Testis (tissue), 2 donors: ENCODE results near the gene KIAA1755.
"Not testable (repeated sequence)": the region's sequence is repeated elsewhere in the genome, so short reads cannot be mapped to it uniquely, and the experiment has no call there.

Experiments used
- POLR2A ChIP-seq: fragments of 450-650 bp; IDR thresholded peaks from one replicate; pipeline ENCODE4 v1.6.1; 2017; ENCODE audit warnings: antibody characterized with exemption, mild to moderate bottlenecking, moderate library complexity
- TF ChIP-seq, protein P1 (sequence below), 3 experiments: fragments of 450-650 bp in 2 of 3; fragments of 200-600 bp in 1 of 3; sonication (generic) in 1 of 3; IDR thresholded peaks; one replicate each; pipeline ENCODE4 v1.5.1; 2016 to 2019; ENCODE audit warnings: antibody characterized with exemption in 3 of 3, mild to moderate bottlenecking in 2 of 3, moderate library complexity in 1 of 3

GRCh38 chr20:38281176-38281915 lies 20.8 kb upstream of the KIAA1755 start:
- TF ChIP-seq, protein P1, sequence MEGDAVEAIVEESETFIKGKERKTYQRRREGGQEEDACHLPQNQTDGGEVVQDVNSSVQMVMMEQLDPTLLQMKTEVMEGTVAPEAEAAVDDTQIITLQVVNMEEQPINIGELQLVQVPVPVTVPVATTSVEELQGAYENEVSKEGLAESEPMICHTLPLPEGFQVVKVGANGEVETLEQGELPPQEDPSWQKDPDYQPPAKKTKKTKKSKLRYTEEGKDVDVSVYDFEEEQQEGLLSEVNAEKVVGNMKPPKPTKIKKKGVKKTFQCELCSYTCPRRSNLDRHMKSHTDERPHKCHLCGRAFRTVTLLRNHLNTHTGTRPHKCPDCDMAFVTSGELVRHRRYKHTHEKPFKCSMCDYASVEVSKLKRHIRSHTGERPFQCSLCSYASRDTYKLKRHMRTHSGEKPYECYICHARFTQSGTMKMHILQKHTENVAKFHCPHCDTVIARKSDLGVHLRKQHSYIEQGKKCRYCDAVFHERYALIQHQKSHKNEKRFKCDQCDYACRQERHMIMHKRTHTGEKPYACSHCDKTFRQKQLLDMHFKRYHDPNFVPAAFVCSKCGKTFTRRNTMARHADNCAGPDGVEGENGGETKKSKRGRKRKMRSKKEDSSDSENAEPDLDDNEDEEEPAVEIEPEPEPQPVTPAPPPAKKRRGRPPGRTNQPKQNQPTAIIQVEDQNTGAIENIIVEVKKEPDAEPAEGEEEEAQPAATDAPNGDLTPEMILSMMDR (IDR thresholded peaks at IDR 0.05), result not testable (repeated sequence)
- not testable (repeated sequence) for TF ChIP-seq POLR2A
